ENCODE results near the gene UBE4A. TPM values are rescaled to one million over a fixed set of nuclear protein-coding genes. Genes with fewer than 3 reads are reported as not detected.
"Not testable (repeated sequence)": the region's sequence is repeated elsewhere in the genome, so short reads cannot be mapped to it uniquely, and the experiment has no call there.

Gene UBE4A
- total RNA-seq, 1 donor from 2014 or later = 49.2 TPM

DNA sequence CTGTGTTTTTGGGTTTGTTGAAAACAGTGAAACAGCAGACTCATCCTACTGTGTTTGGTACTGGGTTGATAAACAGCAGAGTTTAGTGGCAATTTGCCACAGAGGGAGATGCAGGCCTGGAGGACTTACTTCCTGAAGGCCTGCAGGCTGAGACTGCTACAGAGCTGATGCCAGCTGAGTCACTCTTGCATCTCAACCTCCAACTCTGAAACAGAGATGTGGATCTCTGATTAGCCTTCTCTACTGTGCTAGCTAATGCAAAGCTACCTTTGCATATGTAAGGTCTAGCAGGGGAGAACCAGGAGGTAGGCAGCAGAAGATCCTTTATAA lies 56.3 kb downstream of the UBE4A start:
- H3K27ac Mint-ChIP-seq = no peak overlapping the region

DNA sequence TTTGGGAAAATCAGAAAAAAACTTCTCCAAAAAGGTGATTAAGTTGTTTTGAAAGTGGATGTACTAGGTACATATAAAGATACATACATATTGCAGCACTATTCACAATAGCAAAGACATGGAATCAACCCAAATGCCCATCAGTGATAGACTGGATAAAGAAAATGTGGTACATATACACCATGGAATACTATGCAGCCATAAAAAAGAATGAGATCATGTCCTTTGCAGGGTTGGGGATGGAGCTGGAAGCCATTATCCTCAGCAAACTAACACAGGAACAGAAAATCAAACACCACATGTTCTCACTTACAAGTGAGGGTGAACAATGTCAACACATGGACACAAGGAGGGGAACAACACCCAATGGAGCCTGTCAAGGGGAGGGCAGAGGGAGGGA lies 57.5 kb downstream of the UBE4A start:
- H3K27ac Mint-ChIP-seq; H3K9me3 Mint-ChIP-seq (ENCODE audit: low read depth); H3K4me1 Mint-ChIP-seq (ENCODE audit: low read depth); H3K4me3 Mint-ChIP-seq (ENCODE audit: low read depth); H3K27me3 Mint-ChIP-seq; H3K36me3 Mint-ChIP-seq (ENCODE audit: insufficient read depth); DNase-seq (ENCODE audit: low spot score, unreplicated experiment): not testable (repeated sequence)

More for the DNA sequence above, 56.3 kb downstream of the UBE4A start:
- Mint-ChIP-seq H3K9me3 (ENCODE audit: low read depth) (no peaks in the 10 kb centered on the region), H3K4me1 (ENCODE audit: low read depth) (no peaks in the 10 kb centered on the region), H3K36me3 (ENCODE audit: insufficient read depth) (no peaks in the 10 kb centered on the region), H3K4me3 (ENCODE audit: low read depth) (no peak overlapping the region), H3K27me3 (no peaks in the 10 kb centered on the region)
- DNase-seq (ENCODE audit: low spot score, unreplicated experiment) = no peak
- TF ChIP-seq, protein P1, sequence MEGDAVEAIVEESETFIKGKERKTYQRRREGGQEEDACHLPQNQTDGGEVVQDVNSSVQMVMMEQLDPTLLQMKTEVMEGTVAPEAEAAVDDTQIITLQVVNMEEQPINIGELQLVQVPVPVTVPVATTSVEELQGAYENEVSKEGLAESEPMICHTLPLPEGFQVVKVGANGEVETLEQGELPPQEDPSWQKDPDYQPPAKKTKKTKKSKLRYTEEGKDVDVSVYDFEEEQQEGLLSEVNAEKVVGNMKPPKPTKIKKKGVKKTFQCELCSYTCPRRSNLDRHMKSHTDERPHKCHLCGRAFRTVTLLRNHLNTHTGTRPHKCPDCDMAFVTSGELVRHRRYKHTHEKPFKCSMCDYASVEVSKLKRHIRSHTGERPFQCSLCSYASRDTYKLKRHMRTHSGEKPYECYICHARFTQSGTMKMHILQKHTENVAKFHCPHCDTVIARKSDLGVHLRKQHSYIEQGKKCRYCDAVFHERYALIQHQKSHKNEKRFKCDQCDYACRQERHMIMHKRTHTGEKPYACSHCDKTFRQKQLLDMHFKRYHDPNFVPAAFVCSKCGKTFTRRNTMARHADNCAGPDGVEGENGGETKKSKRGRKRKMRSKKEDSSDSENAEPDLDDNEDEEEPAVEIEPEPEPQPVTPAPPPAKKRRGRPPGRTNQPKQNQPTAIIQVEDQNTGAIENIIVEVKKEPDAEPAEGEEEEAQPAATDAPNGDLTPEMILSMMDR (IDR thresholded peaks at IDR 0.05; ENCODE audit: unreplicated experiment) = no peak

DNA sequence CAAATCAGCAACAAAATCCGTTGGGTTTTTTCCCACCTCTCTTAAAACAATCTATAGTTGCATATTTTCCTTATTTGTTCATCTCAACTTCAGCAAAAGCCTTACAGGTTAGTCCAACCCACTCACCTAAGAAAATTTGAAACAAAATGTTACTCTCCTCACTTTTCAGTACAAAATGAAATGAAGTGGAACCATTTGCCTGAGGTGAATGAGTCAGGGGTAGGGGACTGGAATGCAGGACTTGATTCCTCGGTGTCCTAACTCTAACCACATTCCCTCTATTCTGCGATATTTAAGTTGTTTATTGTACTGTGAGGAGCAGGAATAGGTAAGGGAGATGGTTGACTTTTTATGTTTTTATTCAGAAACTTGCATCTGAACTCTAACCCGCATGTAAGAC lies 58.4 kb downstream of the UBE4A start:
- Mint-ChIP-seq H3K4me3 (ENCODE audit: low read depth) (no peak overlapping the region), H3K36me3 (ENCODE audit: insufficient read depth) (no peaks in the 10 kb centered on the region), H3K9me3 (ENCODE audit: low read depth) (no peaks in the 10 kb centered on the region), H3K4me1 (ENCODE audit: low read depth) (no peaks in the 10 kb centered on the region), H3K27me3 (no peaks in the 10 kb centered on the region), H3K27ac (no peak overlapping the region)
- TF ChIP-seq, protein P1 (IDR thresholded peaks at IDR 0.05; ENCODE audit: unreplicated experiment) = no peak
- no peak for DNase-seq (ENCODE audit: low spot score, unreplicated experiment)

DNA sequence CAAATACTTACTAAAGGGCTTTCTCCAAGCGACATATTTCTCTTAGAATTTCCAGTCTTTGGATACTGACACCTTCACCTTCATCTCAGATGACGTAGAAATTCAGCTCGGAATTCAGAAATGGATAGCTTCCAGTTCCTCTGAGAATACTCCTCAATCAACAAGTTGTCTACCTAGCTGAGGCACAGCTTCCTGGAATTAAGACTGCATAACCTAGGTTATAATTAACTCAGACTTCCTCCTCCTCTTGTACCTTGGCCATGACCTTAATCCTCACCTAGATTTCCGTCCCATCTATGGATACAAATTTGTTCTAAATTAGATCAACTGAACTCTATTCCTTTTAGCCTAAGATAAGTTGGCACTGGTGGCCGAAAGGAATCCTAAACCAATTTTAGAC lies 59.4 kb downstream of the UBE4A start:
- no peak overlapping the region for H3K4me3 Mint-ChIP-seq (ENCODE audit: low read depth)
- no peak for DNase-seq (ENCODE audit: low spot score, unreplicated experiment)
- no peak overlapping the region for H3K27ac Mint-ChIP-seq
- no peaks in the 10 kb centered on the region for H3K27me3 Mint-ChIP-seq
- TF ChIP-seq, protein P1 (IDR thresholded peaks at IDR 0.05; ENCODE audit: unreplicated experiment) = no peak
- H3K9me3 Mint-ChIP-seq (ENCODE audit: low read depth) = no peaks in the 10 kb centered on the region
- no peaks in the 10 kb centered on the region for H3K36me3 Mint-ChIP-seq (ENCODE audit: insufficient read depth)
- no peaks in the 10 kb centered on the region for H3K4me1 Mint-ChIP-seq (ENCODE audit: low read depth)

DNA sequence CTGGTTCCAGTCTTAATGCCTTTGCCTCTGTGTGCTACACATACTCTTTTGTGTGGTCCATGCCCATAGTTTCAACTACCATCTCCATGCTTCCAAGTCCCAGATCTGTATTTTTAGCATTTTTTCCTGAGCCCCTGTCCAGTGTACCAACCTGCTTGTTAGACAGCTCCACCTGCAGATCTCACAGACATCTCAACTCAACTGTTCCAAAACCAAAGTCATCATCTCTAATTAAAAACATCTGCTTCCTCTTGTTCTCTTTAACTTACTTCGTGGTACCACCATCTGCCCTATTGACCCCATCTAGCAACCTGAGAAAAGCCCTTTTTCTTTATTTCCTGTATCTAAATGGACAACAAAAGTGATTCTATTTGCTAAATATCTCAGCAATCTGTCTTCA lies 68.3 kb downstream of the UBE4A start:
- no peaks in the 10 kb centered on the region for H3K36me3 Mint-ChIP-seq (ENCODE audit: insufficient read depth)
- H3K4me1 Mint-ChIP-seq (ENCODE audit: low read depth) = no peaks in the 10 kb centered on the region
- peaks cover 4% of the 10 kb centered on the region for H3K27me3 Mint-ChIP-seq
- TF ChIP-seq, protein P1 (IDR thresholded peaks at IDR 0.05; ENCODE audit: unreplicated experiment) = no peak
- H3K4me3 Mint-ChIP-seq (ENCODE audit: low read depth) = no peak overlapping the region
- H3K27ac Mint-ChIP-seq = no peak overlapping the region
- DNase-seq (ENCODE audit: low spot score, unreplicated experiment) = no peak
- H3K9me3 Mint-ChIP-seq (ENCODE audit: low read depth) = no peaks in the 10 kb centered on the region

DNA sequence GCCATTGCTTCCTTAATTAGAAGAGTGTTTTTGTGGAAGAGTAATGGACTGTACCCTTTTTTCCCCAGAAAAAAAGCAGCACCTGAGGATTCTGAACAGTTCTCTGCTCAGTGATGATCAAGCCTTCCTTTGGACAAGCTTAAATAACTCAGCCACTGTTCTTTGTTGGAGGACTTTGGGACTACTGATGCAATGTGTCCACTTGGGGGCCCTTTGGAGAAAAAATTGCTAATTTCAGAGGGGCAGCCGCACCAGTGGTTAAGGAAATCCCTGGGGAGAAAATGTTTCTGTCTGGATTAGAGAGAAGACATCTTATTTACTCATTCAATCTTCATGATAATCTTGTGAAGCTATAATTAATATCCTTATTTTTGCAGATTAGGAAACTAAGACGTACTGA lies 71.6 kb downstream of the UBE4A start:
- TF ChIP-seq, protein P1 (IDR thresholded peaks at IDR 0.05; ENCODE audit: unreplicated experiment) = peak; percentile 18
- Mint-ChIP-seq H3K27me3 (peaks cover 4% of the 10 kb centered on the region), H3K4me3 (ENCODE audit: low read depth) (no peak overlapping the region), H3K36me3 (ENCODE audit: insufficient read depth) (no peaks in the 10 kb centered on the region), H3K27ac (no peak overlapping the region), H3K9me3 (ENCODE audit: low read depth) (no peaks in the 10 kb centered on the region), H3K4me1 (ENCODE audit: low read depth) (peaks cover 12% of the 10 kb centered on the region)
- DNase-seq (ENCODE audit: low spot score, unreplicated experiment) = no peak
